Stimulated activated CD4-positive, alpha-beta T cell treated with anti-CD3 and anti-CD28 coated beads, TNF-alpha, amount 100 ng/mL, for 24 hours (primary cell): ENCODE data around the gene PSRC1.

Source experiments
- DNase-seq, 3 experiments: peaks; one replicate each; pipeline ENCODE4 v3.0.0-alpha.2; 2020; ENCODE audit warnings: low read depth in 3 of 3

The PSRC1 gene

DNA sequence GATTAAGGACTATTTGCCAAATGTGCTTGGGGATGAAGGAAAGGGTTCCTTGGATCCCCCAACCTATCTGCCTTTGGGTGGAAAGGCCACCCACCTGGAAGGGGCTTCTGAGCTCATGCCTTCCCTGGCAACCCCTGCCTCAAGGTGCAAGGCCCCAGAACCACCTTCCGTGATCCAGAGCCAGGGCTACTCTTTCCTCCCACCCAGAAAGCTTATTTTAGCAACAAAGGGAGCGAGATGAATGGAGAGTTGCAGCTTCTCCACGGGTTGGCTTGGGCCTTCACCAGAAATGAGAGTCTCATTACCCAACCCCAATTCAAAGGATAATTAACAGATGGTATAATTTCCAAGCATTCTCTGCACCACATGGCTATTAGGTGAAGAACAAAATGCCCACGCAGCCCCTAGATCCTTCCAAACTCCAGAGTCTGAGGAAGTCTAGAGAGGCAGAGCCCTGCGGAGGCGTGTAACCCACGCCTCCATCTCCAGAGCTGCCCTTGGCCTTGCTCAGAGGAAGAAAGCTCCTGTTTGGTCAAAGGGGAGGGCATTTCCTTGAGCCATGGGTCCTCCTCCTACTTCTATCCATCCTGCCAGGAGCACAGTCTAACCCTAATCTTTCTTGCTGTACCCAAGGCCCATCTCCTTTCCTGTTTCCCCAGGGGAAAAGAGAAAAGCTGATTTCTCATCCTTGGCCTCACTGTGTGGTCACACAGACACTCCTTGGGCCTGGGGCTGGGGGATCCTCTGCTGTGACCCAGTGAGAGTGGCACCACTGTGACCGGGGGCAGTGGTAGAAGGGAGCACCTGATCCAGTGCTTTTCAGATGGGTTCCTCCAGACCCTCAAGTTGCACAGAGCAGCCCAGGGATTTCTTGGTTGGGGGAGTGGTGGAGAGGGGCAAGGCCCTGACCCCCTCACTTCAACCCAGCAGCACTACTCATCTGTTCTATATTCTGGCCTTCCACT is 35.3 kb downstream of the PSRC1 start:
- no peak for DNase-seq

GRCh38 chr1:109246141-109246551 is 36.8 kb downstream of the PSRC1 start:
- no peak for DNase-seq

- DNase-seq: no peak
These were observed 38.9 kb downstream of the PSRC1 start for GRCh38 chr1:109243860-109244552.

DNA sequence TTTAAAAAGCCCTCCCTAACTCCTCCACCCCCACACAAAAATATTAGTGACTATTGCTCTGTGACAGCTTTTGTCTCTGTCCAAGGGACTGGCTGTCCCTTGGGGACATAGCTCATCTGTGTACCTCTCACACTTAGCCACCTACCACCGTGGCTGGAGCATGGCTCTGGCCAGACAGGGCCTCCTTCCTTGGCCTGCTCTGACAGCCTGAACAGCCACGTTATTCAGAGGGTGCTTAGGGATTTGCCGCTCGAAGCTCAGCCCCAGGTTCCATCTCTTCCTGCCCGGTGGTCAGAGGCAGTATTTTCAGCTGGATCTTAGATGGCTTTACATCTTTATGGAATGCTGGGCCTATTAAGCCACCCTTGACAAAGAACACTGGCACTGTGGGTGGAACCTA is 39.7 kb downstream of the PSRC1 start:
- DNase-seq: no peak

DNA sequence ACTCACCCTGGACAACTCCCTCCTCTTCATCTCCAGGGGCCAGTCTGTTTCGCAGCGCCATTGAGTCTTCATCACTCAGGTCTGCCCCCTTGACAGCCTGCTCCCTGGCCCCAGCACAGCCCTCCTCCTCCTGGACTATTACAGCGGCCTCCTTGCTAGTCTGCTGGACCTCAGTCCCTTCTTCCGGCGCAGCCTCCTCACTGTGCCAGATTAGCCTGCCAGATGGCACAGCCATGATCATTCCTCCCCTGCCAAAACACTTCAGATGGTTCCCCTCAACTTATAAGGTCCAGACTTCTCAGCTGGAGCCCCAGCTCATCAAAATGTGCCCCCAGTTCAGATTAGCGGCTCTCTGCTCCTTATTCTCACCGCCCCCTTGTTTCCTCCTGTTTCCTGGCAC is 40.6 kb downstream of the PSRC1 start:
- DNase-seq: no peak

- no peak for DNase-seq
These were observed 41.1 kb downstream of the PSRC1 start for GRCh38 chr1:109241841-109242345.

- DNase-seq: no peak
These were observed 41.6 kb downstream of the PSRC1 start for GRCh38 chr1:109241344-109241743.

DNA sequence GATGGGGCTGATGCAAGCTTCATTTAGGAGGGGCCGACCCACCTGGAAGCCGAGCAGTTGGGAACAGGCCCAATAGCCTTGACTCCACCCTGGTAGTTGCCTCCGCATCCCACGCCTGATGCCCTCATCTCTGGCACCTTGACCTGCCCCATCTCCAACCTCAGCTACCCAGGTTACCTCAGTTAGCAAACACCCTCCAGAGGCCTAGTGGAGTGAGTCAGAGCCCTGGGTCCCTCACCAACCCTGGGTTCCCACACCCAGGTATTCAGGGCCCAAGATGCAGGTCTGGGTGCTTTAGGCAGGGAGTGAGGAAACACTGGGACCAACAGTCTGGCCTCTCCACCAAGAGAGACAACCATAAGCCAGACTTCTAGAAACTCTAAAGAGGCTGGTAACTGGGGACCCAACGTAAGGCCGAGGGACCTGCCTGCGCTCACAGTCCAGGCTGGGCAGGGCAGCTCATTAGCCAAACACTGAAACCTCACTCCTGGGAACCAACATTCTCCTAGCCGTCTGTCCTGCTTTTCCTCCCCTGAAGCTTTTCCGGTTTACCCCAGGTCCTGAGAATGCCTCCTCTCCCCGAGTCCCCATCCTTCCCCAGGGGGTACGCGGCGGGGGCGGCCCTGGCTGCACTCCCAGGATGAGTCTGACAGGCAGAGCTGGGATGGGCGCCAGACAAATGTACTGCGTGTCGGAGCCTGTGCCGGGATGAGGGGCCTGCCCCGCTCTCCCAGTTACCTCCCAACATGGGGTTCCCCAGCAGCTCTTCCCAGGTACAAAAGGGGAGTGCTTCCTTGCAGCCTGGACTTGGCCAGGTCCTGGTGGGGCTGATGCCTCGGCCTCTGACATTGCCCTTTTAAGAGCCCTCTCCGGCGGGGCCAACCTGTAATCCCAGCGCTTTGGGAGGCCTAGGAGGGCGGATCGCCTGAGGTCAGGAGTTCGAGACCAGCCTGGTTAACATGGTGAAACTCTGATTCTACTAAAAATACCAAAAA is 42.5 kb downstream of the PSRC1 start:
- DNase-seq: peak in 1 of 3 experiments; percentile 39

DNA sequence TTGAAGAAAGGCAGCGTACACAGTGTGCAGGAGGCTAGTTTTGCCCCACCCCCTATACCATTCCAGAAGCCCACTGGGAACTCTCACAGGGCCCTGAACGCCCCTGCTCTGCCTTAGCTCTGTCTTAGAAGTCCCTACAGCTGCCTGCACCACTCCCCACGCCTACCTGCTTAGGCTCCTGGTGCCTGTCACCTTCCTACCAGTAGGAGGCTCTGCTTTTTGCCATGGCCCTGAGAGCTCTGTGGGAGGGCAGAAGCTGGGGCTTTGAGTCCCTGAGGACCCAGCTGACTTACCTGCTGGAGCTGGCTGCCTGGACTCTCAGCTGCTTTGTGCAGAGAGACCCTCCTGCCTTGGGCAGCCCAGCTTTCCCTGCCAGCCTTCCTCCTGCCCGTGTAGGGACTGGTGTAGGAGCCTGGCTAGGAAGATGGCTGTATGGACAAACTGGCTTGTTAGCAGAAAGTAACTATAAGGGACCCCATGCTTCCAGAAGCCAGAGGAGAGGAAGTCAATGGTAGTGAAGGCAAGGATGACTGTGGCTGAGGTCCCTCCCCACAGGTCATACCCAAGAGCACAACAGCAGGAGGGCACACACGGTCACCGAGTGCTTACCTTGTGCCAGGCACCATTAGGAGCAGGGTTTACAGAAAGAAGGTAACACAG is 43.4 kb downstream of the PSRC1 start:
- DNase-seq: no peak

DNA sequence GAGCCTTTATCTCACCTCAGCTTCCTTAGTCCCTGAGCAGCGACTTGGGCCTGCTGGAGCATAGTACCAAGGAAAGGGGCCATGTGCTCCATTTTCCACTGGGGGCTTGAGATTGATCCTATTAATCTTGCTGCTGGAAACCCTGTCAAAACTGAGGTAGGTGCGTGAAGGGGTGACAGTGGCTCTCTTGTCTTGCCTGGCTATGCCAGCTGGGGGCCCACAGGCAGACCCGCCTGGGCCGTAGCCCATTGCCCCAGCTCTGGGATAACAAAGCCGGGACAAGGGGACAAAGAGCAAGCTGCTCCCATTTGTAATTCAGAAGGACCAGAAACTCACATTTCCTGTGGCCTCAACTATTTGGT is 43.9 kb downstream of the PSRC1 start:
- no peak for DNase-seq

GRCh38 chr1:109238382-109238781 is 44.6 kb downstream of the PSRC1 start:
- no peak for DNase-seq

DNA sequence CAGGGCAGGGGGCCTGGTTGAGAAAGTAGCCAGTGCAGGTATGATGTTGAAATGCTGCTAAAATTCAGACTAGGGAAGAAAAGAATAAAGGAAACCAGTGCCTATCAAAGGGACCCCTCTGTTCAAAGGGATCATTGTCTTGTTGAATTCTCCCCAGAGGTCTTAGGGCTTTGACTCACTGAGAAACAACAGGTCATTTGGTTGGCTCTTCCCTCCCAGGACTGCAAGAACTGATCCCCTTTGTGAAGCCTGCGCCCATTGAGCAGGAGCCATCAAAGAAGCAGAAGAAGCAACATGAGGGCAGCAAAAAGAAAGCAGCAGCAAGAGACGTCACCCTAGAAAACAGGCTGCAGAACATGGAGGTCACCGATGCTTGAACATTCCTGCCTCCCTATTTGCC is 45.4 kb downstream of the PSRC1 start:
- DNase-seq: no peak

- no peak for DNase-seq
These were observed 47.8 kb downstream of the PSRC1 start for GRCh38 chr1:109235137-109235536.

GRCh38 chr1:109231066-109231465 is 51.9 kb downstream of the PSRC1 start:
- DNase-seq: no peak
